Uterine smooth muscle cell (primary cell): ENCODE measurements around the gene LMBRD1. TPM values are rescaled to one million over a fixed set of nuclear protein-coding genes. Genes with fewer than 3 reads are reported as not detected.

Experiments used
- total RNA-seq: library from RNA; depleted of rRNA; stranded (reverse); fragments of >200 nt; gene quantifications from 2 replicates; pipeline ENCODE4 v1.2.3, GENCODE V29; 2014

Gene LMBRD1
- total RNA-seq = 15.6 and 22.0 TPM in 2 replicates

DNA sequence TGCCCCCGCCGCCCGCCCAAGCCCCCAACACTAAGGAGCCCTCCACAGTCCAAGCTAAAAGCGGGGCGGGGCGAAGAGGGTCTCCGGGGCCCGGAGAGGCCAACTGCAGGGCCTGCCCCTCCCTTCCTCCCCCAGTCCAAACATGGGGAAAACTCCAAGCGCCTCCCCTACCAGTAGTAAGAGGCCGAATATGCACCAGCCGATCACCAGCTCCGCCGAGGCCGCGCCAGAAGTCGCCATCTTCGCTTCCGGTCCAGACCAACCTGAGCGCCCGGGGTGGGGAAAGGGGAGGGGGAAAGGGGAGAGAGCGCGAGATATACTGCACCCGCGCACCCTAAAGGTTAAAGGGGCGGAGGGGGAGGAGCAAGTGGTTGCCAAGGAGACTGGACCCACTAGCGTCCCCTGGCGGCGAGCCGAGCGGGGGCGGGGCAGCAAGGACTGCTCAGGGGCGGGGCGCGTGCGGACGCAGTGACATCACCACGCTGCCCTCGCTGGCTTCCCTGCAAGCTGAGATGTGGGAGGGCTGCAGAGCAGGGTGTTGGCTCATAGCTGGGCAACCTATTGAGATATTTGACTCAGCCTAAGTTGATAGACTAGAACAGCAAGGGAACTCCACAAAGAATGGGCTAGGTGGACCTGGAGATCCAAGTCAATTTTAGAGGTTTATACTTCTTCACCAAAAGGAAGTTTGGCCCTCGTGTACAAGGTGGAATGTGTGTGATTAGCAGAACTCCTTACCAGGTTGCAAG, at the start of gene LMBRD1:
LMBRD1 (minus strand) TSS at position 369 of the 749 bp plus-strand sequence; CDS start at position 240, 129 bp downstream.

Other genes starting within 250 kb of the LMBRD1 start
- gene COL19A1, start 69.5 kb upstream of the LMBRD1 start, total RNA-seq = under 0.01 and 0.44 TPM in 2 replicates